Neutrophil (primary cell): ENCODE results near the gene B3GNT7.

ENCODE experiments used
- H3K27ac ChIP-seq: fragments of 200-600 bp; sonication (generic); 2 replicates; pipeline ENCODE4 v1.5.1; 2016; ENCODE audit warnings: mild to moderate bottlenecking, moderate library complexity
- H3K27me3 ChIP-seq: fragments of 200-600 bp; sonication (generic); 2 replicates; pipeline ENCODE4 v1.6.0; 2016; ENCODE audit warnings: mild to moderate bottlenecking
- H3K36me3 ChIP-seq: fragments of 200-600 bp; sonication (generic); 2 replicates; pipeline ENCODE4 v1.5.1; 2017
- H3K4me1 ChIP-seq, 2 experiments: fragments of 200-600 bp in 1 of 2; sonication (generic) in 1 of 2; 1 replicate in 1 of 2; 2 replicates in 1 of 2; pipeline versions ENCODE4 v1.5.1 to v1.6.1; 2013 to 2016; ENCODE audit warnings: low read depth in 1 of 2, low read length in 1 of 2, mild to moderate bottlenecking in 1 of 2, moderate library complexity in 1 of 2; ENCODE audit not compliant: control insufficient read depth in 1 of 2, insufficient read depth in 1 of 2
- H3K4me3 ChIP-seq, 2 experiments: fragments of 200-600 bp in 1 of 2; sonication (generic) in 1 of 2; 1 replicate in 1 of 2; 2 replicates in 1 of 2; pipeline ENCODE4 v1.5.1; 2013 to 2016; ENCODE audit warnings: low read depth in 1 of 2, low read length in 1 of 2, mild to moderate bottlenecking in 1 of 2, moderate library complexity in 1 of 2
- H3K9me3 ChIP-seq: fragments of 200-600 bp; sonication (generic); 2 replicates; pipeline ENCODE4 v1.5.1; 2016
- TF ChIP-seq, protein P1 (sequence below): fragments of 200-600 bp; sonication (generic); IDR thresholded peaks from 2 replicates; pipeline ENCODE4 v1.5.1; 2016; ENCODE audit warnings: antibody characterized with exemption

Gene B3GNT7

DNA sequence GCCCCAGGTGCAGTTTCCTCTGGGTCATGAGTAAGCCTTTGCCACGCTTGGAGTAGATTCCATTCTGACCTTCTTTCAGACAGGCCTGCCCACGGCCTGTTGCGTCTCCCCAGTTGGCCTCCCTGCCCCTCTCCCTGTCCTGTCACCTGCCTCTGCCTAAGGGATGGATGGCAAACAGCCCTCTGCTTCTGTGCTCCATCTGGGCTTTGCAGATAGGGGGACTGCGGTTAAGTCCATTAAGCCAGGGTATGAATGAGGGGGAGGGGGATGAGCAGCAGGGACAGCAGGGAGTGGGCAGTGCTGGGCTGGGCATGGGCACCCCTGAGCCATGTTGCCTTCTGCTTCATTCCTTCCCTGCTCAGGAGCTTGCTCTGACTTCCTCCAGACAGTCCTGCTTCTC is 37.6 kb upstream of the B3GNT7 start:
- H3K4me3 ChIP-seq = no peak overlapping the region
- no peaks in the 10 kb centered on the region for H3K9me3 ChIP-seq
- no peaks in the 10 kb centered on the region for H3K27me3 ChIP-seq
- TF ChIP-seq, protein P1, sequence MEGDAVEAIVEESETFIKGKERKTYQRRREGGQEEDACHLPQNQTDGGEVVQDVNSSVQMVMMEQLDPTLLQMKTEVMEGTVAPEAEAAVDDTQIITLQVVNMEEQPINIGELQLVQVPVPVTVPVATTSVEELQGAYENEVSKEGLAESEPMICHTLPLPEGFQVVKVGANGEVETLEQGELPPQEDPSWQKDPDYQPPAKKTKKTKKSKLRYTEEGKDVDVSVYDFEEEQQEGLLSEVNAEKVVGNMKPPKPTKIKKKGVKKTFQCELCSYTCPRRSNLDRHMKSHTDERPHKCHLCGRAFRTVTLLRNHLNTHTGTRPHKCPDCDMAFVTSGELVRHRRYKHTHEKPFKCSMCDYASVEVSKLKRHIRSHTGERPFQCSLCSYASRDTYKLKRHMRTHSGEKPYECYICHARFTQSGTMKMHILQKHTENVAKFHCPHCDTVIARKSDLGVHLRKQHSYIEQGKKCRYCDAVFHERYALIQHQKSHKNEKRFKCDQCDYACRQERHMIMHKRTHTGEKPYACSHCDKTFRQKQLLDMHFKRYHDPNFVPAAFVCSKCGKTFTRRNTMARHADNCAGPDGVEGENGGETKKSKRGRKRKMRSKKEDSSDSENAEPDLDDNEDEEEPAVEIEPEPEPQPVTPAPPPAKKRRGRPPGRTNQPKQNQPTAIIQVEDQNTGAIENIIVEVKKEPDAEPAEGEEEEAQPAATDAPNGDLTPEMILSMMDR = no peak
- peaks cover 17 to 19% of the 10 kb centered on the region in 2 experiments for H3K4me1 ChIP-seq
- no peaks in the 10 kb centered on the region for H3K36me3 ChIP-seq
- no peak overlapping the region for H3K27ac ChIP-seq

DNA sequence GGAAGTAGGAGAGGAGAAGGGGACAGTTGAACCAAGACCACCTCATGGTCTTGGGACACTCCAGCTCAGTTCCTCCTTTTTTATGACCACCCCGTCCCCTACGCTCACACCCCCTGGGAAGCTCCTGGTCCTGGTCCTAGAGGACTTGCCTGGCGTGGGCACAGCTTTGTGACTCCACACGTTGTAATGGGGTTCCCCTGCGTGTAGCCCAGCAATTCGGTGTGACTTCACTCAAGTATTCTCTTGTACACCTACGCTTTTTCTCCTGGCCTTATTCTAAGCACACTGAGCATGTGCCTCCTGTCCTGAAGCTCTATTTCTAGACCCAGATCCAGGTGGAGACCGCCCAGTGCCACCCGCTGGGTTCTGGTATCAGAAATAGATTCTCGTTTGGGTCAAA is 36.1 kb upstream of the B3GNT7 start:
- TF ChIP-seq, protein P1 = no peak

DNA sequence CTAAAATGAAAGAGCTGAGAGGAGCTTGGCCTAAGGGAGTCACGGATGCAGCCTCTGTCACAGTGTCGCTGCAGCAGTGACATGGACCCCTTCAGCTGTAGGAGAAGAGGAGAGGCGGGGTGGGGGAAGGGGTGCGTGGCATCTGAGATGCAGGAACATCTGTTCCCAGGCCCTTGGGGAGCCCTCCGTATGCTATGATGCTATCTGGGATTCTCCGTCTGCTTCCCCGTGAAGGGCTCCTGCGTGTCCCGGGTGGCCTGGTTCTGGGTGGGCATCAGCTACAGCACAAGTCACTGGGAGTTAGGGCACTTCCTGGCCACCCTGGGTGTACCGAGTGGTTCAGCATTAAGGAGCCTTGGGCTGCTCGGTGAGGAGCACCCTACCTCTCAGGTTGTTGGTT is 35.6 kb upstream of the B3GNT7 start:
- peaks cover 19 to 23% of the 10 kb centered on the region in 2 experiments for H3K4me1 ChIP-seq
- no peaks in the 10 kb centered on the region for H3K27me3 ChIP-seq
- H3K4me3 ChIP-seq = no peak overlapping the region
- TF ChIP-seq, protein P1 = no peak
- H3K9me3 ChIP-seq = no peaks in the 10 kb centered on the region
- H3K36me3 ChIP-seq = no peaks in the 10 kb centered on the region
- no peak overlapping the region for H3K27ac ChIP-seq

More for the DNA sequence above, 36.1 kb upstream of the B3GNT7 start:
- Histone ChIP-seq H3K36me3 (no peaks in the 10 kb centered on the region), H3K27ac (no peak overlapping the region), H3K4me3 (no peak overlapping the region), H3K27me3 (no peaks in the 10 kb centered on the region), H3K9me3 (no peaks in the 10 kb centered on the region), H3K4me1 (peaks cover 17 to 21% of the 10 kb centered on the region in 2 experiments)

DNA sequence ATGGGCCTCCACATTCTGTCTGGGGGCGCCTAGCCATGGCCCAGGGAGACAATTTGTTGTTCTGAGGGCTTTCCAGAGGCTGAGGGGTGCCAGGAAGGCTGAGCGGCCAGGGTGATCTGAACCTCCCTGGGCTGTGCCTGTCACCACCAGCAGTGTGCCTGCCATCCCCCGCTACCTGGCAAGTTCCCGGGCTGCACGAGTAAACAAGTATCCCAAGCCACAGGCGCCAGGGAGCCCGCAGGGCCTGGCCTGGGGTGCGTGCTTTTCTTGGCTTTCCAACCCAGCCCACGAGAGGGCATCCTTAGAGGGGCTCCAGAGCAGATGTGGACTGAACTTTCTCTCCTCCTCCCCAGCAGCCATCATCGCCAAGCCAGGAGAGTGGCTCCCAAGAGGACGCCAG is 35.1 kb upstream of the B3GNT7 start:
- no peaks in the 10 kb centered on the region for H3K9me3 ChIP-seq
- no peak overlapping the region for H3K27ac ChIP-seq
- H3K4me3 ChIP-seq = no peak overlapping the region
- no peaks in the 10 kb centered on the region for H3K27me3 ChIP-seq
- TF ChIP-seq, protein P1 = no peak
- peaks cover 20 to 25% of the 10 kb centered on the region in 2 experiments for H3K4me1 ChIP-seq
- no peaks in the 10 kb centered on the region for H3K36me3 ChIP-seq

DNA sequence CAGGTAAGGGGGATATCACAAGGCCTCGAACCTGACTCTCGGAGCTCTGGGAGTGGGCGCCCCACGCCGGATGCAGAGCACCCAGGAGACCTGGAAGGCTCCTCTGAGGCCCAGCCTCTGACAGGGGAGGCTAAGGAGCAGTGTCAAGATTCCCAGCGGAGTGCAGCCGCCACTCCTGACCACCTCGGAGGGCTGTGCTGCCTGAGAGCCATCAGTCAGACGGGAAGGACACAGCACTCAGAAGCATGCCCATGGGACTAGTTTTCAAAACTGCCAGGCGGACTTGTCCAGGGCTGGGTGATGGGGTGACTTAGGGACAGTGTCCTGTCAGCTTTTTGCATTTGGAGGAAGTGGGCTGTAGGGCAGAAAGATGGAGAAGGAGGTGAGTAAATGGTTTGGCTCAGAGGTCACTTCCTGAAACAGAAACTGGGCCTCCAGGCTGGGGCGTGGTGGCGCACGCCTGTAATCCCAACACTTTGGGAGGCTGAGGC is 34.6 kb upstream of the B3GNT7 start:
- no peak overlapping the region for H3K27ac ChIP-seq
- peaks cover 20 to 25% of the 10 kb centered on the region in 2 experiments for H3K4me1 ChIP-seq
- no peaks in the 10 kb centered on the region for H3K9me3 ChIP-seq
- TF ChIP-seq, protein P1 = no peak
- H3K36me3 ChIP-seq = no peaks in the 10 kb centered on the region
- no peaks in the 10 kb centered on the region for H3K27me3 ChIP-seq
- no peak overlapping the region for H3K4me3 ChIP-seq
